HFF-Myc (cell line): ENCODE results near the gene C5orf15.
"Not testable (repeated sequence)": the region's sequence is repeated elsewhere in the genome, so short reads cannot be mapped to it uniquely, and the experiment has no call there.

Experiments used
- DNase-seq: peaks from one replicate; pipeline ENCODE4 v3.0.0-alpha.2; 2011; ENCODE audit warnings: low read depth; ENCODE audit errors: extremely low read depth
- H3K4me3 ChIP-seq: replicated peaks from 2 replicates; pipeline ENCODE4 v1.5.1; 2011; ENCODE audit warnings: low read depth, mild to moderate bottlenecking, control low read depth, low read length
- TF ChIP-seq, protein P1 (sequence below): IDR thresholded peaks from 2 replicates; pipeline ENCODE4 v1.5.1; 2012; ENCODE audit warnings: mild to moderate bottlenecking, low read depth, low read length, control low read depth; ENCODE audit errors: missing control alignments

C5orf15 gene

DNA sequence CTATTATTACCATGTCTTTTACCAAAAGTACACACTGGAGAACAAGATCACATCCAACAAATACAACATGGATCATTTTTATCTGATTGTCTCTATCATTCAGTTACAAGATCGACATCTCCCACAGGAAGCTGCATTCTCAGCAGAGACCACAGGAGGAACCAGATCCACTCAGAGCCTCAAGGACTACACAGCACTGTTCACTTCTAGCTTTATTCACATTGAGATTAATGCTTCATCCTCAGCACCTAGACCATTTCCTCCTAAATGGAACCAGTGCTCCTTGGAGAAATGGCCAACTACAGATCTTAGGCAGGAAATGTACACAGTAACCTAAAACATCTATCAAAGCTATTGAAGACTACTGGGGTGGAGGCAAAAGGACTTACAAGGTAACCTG, 13.3 kb upstream of the C5orf15 start:
- no peak for DNase-seq
- no peak overlapping the region for H3K4me3 ChIP-seq
- TF ChIP-seq, protein P1, sequence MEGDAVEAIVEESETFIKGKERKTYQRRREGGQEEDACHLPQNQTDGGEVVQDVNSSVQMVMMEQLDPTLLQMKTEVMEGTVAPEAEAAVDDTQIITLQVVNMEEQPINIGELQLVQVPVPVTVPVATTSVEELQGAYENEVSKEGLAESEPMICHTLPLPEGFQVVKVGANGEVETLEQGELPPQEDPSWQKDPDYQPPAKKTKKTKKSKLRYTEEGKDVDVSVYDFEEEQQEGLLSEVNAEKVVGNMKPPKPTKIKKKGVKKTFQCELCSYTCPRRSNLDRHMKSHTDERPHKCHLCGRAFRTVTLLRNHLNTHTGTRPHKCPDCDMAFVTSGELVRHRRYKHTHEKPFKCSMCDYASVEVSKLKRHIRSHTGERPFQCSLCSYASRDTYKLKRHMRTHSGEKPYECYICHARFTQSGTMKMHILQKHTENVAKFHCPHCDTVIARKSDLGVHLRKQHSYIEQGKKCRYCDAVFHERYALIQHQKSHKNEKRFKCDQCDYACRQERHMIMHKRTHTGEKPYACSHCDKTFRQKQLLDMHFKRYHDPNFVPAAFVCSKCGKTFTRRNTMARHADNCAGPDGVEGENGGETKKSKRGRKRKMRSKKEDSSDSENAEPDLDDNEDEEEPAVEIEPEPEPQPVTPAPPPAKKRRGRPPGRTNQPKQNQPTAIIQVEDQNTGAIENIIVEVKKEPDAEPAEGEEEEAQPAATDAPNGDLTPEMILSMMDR: peak; percentile 3

DNA sequence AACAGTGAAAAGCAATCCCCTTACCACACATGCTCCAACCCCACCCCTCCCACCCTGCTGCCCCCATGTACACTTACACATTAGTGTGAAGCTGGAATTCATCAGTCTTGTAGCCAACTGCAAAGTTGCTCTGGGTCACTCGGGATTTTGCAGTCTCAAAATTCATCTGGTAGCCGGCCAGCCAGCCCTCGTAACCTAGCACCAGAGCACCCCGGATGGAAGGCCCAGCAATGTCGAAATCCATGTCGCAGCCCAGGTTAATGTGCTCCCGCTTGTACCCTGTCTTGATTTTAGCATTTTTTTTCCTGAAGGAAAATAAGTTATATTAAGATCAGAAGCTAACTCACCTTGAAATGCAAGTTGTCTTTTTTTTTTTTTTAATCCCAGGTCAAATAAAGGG, 12.2 kb upstream of the C5orf15 start:
- no peak for DNase-seq
- TF ChIP-seq, protein P1: no peak
- H3K4me3 ChIP-seq: no peak overlapping the region

DNA sequence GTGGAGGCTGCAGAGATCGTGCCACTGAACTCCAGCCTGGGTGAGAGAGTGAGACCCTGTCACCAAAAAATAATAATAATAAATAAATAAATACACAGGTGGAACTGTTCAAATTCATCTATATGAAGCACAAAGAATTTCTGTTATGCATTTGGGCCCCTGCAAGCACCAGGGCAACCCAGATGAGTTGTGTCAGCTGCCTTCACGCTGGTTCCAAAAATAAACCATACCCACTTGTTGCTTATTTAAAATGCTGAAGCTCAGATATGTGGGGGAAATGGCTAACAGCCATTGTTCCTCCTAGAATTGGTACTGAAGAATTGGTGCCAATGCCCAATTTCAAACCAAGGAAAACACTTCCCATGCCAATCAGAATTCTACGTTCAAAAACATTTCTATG, 10.5 kb upstream of the C5orf15 start:
- TF ChIP-seq, protein P1: no peak
- no peak overlapping the region for H3K4me3 ChIP-seq
- DNase-seq: no peak

DNA sequence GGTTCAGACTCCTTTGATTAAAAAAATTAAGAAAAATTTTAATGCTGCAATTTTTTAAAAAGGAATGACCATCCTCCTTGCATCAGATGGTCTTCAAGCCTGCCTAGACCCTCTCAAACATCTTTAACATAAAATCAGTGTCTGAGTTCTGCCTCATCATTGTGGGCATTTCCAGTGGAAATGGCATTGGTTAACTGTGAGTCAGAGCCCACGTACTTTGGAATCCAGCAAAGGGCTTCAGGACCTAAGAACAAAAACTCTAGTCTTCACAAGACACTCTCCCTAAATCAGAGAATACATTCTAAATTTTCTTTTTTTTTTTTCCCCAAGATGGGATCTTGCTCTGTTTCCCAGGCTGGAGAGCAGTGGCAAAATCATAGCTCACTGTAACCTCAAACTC, 9.4 kb upstream of the C5orf15 start:
- TF ChIP-seq, protein P1: no peak
- H3K4me3 ChIP-seq: no peak overlapping the region
- no peak for DNase-seq

DNA sequence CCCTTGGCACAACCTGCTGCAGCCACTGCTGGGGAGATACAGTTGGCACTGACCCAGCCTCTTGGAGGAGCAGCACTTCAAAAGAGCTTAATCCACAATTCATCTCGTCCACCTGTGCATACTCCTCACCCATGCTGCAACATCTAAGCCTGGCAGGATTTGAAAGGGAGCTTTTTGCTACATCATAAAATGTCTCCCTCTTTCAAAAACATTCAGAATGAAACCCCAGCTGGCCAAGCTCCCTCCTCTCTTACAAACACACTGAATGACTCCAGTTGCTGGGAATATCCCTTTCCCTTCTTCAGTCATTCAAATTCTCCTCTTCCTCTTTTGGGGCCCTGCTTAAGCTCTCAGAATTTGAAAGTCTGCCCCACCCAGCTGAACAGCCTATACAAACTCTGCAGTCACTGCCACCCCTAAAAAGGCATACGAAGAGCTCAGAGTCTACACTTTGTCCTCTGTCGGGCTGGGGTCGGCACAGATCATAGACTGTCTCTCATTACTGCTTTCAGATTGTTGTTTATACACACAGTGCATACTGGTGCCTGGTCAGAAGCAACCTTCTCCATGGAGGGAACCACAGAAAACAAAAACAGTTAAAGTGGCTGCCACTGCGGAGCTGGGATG, 8.8 kb upstream of the C5orf15 start:
- TF ChIP-seq, protein P1: no peak
- H3K4me3 ChIP-seq: no peak overlapping the region
- no peak for DNase-seq

DNA sequence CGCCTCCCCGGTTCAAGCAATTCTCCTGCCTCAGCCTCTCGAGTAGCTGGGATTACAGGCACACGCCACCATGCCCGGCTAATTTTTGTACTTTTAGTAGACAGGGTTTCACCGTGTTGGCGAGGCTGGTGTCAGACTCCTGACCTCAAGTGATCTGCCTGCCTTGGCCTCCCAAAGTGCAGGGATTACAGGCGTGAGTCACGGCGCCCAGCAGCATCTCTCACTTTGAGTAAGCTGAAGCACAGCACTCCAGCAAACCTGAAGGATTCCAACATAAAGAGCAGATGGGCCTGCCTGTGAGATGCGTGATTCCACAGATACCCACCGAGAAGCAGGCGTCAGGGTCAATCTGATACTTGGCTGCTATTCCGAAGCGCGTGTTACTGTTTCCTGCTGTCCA, 7.1 kb upstream of the C5orf15 start:
- DNase-seq, H3K4me3 ChIP-seq: not testable (repeated sequence)

DNA sequence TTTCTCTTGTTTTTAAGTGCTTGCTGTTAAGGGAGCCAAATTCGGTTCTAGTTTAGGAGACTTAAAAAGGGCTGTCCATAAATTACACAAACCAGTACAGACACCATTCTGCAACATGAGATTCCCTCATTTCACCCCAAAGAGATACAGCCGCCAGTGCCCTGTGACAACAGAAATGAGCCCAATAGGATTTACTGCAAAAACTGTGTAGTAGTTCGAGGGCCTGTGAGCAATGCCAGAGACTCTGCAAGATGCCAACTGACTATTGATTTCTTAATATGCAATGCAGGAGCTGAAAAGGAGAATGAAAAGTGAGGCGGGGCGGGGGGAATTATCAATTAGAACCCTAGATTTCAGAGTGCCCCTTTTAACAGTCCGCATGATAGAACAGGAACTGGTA, 5.7 kb upstream of the C5orf15 start:
- TF ChIP-seq, protein P1: no peak
- no peak overlapping the region for H3K4me3 ChIP-seq
- no peak for DNase-seq
